Astrocyte of the cerebellum (primary cell): ENCODE results near the gene PTK6.
"Not testable (repeated sequence)": the region's sequence is repeated elsewhere in the genome, so short reads cannot be mapped to it uniquely, and the experiment has no call there.

Source experiments
- DNase-seq: peaks from one replicate; pipeline ENCODE4 v3.0.0-alpha.2; 2011; ENCODE audit warnings: low read depth
- H3K4me3 ChIP-seq: 2 replicates; pipeline ENCODE4 v1.5.1; 2011; ENCODE audit warnings: mild to moderate bottlenecking, low read depth, low read length, moderate library complexity
- in situ Hi-C: cut with HindIII; loops from 2 replicates; pipeline ENCODE4 v1.10.0; 2017; ENCODE audit warnings: low sequenced_read_pairs
- TF ChIP-seq, protein P1 (sequence below): IDR thresholded peaks from 2 replicates; pipeline ENCODE4 v1.5.1; 2012; ENCODE audit warnings: low read length, low read depth, moderate library complexity, mild to moderate bottlenecking; ENCODE audit errors: missing control alignments

PTK6 gene

DNA sequence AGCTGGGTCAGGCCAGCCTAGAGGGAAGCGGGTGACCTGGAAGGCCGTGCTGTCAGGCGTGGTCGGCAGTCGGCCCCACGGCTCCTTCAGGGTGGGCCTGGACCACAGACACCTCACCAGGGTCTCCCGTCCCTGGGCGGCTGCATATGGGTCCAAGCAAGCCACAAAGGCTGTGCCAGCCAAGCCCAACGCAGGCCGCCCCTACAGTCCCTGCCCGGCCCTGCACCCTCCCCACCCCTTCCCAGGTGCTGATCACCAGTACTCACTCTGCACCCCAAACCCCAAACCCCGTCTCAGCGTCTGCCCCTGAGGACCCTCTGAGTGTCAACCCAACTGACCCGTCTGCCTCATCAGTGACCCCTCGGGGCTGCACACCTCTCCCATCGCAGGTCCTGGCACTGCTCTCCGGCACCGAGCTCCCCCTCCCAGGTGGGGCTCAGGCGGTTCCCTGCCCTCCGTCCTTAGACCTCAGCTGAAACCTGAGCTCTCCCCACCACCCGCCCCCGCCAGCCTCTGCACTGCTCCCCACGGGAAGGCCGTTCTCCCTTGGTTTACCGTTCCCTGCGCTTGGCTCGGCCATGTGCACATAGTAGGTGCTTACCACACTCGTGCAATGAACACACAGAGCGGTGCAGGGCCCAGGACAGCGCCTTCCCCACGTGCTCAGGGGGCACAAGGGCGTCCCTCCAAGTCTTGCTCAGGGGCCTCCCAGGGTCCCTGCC lies 18.1 kb downstream of the PTK6 start:
- TF ChIP-seq, protein P1, sequence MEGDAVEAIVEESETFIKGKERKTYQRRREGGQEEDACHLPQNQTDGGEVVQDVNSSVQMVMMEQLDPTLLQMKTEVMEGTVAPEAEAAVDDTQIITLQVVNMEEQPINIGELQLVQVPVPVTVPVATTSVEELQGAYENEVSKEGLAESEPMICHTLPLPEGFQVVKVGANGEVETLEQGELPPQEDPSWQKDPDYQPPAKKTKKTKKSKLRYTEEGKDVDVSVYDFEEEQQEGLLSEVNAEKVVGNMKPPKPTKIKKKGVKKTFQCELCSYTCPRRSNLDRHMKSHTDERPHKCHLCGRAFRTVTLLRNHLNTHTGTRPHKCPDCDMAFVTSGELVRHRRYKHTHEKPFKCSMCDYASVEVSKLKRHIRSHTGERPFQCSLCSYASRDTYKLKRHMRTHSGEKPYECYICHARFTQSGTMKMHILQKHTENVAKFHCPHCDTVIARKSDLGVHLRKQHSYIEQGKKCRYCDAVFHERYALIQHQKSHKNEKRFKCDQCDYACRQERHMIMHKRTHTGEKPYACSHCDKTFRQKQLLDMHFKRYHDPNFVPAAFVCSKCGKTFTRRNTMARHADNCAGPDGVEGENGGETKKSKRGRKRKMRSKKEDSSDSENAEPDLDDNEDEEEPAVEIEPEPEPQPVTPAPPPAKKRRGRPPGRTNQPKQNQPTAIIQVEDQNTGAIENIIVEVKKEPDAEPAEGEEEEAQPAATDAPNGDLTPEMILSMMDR = no peak
- in situ Hi-C loops = no loop called here
- no peak for DNase-seq
- peak overlapping the region; percentile 83 for H3K4me3 ChIP-seq

- in situ Hi-C loops = no loop called here
- no peak for DNase-seq
- TF ChIP-seq, protein P1 = peak; percentile 23
- H3K4me3 ChIP-seq = no peak overlapping the region
These were observed 18.8 kb downstream of the PTK6 start for GRCh38 chr20:63518351-63518861.

DNA sequence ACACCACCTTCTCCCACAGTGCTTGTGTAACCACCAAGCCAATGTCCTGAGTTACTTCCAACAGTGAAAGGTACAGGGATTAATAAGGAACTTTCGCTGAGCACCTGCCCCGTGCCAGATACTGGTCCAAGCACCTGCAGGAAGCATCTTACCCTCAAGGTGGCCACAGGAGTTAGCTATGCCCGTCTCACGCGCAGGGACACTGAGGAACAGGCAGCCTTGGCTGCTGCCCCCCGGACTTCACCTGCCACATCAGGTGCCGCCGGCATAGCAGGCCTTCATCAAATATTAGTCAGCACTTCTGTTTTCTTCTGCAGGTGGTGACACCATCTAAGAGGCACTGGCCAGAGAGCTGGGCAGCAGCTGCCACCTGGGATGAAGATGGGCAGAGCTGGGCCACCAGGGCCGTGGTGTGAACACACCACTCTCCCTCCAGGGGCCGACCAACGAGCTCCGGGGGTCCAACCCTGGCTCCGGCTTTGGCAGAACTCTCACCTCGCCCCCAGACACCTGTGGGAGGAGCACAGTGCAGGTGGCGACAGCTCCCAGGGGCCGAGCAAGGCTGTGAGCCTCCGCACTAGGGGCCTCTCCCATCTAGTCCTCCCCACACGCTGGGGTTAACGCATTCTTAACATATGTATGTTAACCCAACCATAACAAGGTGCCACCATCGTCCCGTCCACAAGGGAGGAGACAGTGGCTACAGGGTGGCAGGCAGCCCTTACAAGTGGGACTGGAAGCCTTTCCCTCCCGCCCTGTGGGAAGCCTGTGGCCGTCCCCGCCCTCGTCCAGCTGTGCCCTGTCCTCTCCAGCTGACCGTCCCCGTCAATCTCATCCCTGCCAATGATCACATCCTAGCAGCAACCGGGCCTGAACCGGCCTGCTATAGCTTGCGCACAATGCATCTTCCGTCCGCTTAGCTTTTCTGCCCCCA lies 19.5 kb downstream of the PTK6 start:
- no peak for DNase-seq
- TF ChIP-seq, protein P1 = no peak
- in situ Hi-C loops = no loop called here
- H3K4me3 ChIP-seq = no peak overlapping the region

DNA sequence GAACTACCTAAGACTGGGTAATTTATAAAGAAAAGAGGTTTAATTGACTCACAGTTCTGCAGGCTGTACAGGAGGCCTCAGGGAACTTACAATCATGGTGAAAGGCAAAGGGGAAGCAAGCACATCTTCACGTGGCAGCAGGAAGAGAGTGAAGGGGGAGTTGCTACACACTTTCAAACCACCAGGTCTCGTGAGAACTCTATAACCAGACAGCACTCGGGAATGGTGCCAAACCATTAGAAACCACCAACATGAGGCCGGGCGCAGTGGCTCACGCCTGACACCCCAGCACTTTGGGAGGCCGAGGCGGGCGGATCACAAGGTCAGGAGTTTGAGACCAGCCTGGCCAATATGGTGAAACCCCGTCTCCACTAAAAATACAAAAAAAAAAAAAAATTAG lies 22.7 kb downstream of the PTK6 start:
- H3K4me3 ChIP-seq = not testable (repeated sequence)

DNA sequence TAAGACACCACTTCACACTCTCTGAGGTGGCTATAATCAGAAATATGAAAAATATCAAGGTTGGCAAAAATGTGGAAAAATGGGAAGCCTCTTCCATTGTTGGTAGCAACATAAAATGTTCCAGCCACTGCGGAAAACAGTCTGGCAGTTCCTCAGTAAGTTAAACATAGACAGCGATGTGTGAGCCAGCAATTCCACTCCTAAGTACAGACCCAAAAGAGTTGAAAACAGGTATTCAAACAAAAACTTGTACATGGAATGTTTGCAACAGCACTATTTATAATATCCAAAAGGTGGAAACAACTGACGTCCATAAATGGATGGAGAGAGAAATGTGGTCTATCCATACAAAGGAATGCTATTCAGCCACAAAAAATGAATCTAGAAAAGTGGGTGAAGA lies 24.0 kb downstream of the PTK6 start:
- TF ChIP-seq, protein P1 = no peak
- no peak overlapping the region for H3K4me3 ChIP-seq
- in situ Hi-C loops = no loop called here
- no peak for DNase-seq

More for the DNA sequence above, 22.7 kb downstream of the PTK6 start:
- in situ Hi-C loops, DNase-seq: not testable (repeated sequence)

DNA sequence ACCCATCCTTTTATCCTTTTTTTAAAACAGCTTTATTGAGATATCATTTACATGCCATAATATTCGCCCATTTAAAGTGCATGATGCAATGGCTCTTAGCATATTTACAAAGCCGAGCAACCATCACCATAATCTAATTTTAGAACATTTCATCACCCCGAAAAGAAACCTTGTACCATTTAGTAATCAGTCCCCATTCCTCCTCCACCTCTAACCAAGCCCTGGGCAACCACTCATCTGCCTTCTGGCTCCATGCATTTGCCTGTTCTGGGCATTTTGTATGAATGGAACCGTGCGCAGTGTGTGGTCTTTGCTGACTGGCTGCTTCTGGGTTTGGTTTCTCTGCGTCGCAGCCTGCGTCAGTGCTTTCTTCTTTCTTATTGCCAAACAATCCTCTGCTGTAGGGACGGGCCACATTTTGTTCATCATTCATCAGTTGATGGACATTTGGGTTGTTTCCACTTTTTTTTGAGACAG lies 28.1 kb downstream of the PTK6 start:
- in situ Hi-C loops = no loop called here
- H3K4me3 ChIP-seq = no peak overlapping the region
- TF ChIP-seq, protein P1 = no peak
- DNase-seq = no peak
